GM19035 (cell line): ENCODE results near the gene PDE4D.

ENCODE experiments used
- ATAC-seq: cut with Tn5 transposase; IDR thresholded peaks from one replicate; pipeline ENCODE4 v1.9.1; 2021; ENCODE audit not compliant: unreplicated experiment

The PDE4D gene

GRCh38 chr5:59198365-59198764, 695.2 kb downstream of the PDE4D start:
- ATAC-seq: no peak

GRCh38 chr5:59197911-59198310, 695.6 kb downstream of the PDE4D start:
- ATAC-seq: no peak

- no peak for ATAC-seq
Measured at GRCh38 chr5:59193616-59194319, 699.8 kb downstream of the PDE4D start.

GRCh38 chr5:59190746-59191145, 702.8 kb downstream of the PDE4D start:
- ATAC-seq: no peak

- ATAC-seq: no peak
Measured at GRCh38 chr5:59189472-59190244, 703.9 kb downstream of the PDE4D start.

- ATAC-seq: peak; percentile 61
Measured at GRCh38 chr5:59188419-59189225, 704.9 kb downstream of the PDE4D start.

GRCh38 chr5:59187857-59188256, 705.7 kb downstream of the PDE4D start:
- no peak for ATAC-seq

- no peak for ATAC-seq
Measured at GRCh38 chr5:59186623-59187022, 706.9 kb downstream of the PDE4D start.

- ATAC-seq: no peak
Measured at GRCh38 chr5:59185757-59186385, 707.7 kb downstream of the PDE4D start.

- no peak for ATAC-seq
Measured at GRCh38 chr5:59184769-59185168, 708.8 kb downstream of the PDE4D start.

- no peak for ATAC-seq
Measured at GRCh38 chr5:59182760-59183159, 710.8 kb downstream of the PDE4D start.

GRCh38 chr5:59180515-59180914, 713.0 kb downstream of the PDE4D start:
- peak; percentile 79 for ATAC-seq

- no peak for ATAC-seq
Measured at GRCh38 chr5:59179704-59180103, 713.8 kb downstream of the PDE4D start.

GRCh38 chr5:59178482-59178881, 715.0 kb downstream of the PDE4D start:
- ATAC-seq: no peak

- peak; percentile 37 for ATAC-seq
Measured at GRCh38 chr5:59178071-59178470, 715.5 kb downstream of the PDE4D start.

GRCh38 chr5:59177644-59178043, 715.9 kb downstream of the PDE4D start:
- no peak for ATAC-seq

- ATAC-seq: peak; percentile 54
Measured at GRCh38 chr5:59174248-59174844, 719.2 kb downstream of the PDE4D start.

- ATAC-seq: no peak
Measured at GRCh38 chr5:59173578-59173977, 719.9 kb downstream of the PDE4D start.

GRCh38 chr5:59171131-59171530, 722.4 kb downstream of the PDE4D start:
- no peak for ATAC-seq

- ATAC-seq: no peak
Measured at GRCh38 chr5:59169768-59170150, 723.8 kb downstream of the PDE4D start.
